Measurements from ENCODE around the gene CCDC66.

CCDC66 gene

GRCh38 chr3:56622381-56622780 lies 65.4 kb downstream of the CCDC66 start:
- DNase-seq (ENCODE audit: low spot score) = no peak

- DNase-seq (ENCODE audit: low spot score) = no peak
Measured at GRCh38 chr3:56624725-56625124, 67.8 kb downstream of the CCDC66 start.

GRCh38 chr3:56629047-56629446 lies 72.1 kb downstream of the CCDC66 start:
- DNase-seq (ENCODE audit: low spot score) = no peak

- no peak for DNase-seq (ENCODE audit: low spot score)
Measured at GRCh38 chr3:56629451-56629850, 72.5 kb downstream of the CCDC66 start.

- no peak for DNase-seq (ENCODE audit: low spot score)
Measured at GRCh38 chr3:56630966-56631365, 74.0 kb downstream of the CCDC66 start.

GRCh38 chr3:56633181-56633580 lies 76.2 kb downstream of the CCDC66 start:
- DNase-seq (ENCODE audit: low spot score) = no peak

GRCh38 chr3:56633602-56634535 lies 76.9 kb downstream of the CCDC66 start:
- no peak for DNase-seq (ENCODE audit: low spot score)

GRCh38 chr3:56645407-56645806 lies 88.4 kb downstream of the CCDC66 start:
- DNase-seq (ENCODE audit: low spot score) = no peak

GRCh38 chr3:56654460-56654859 lies 97.5 kb downstream of the CCDC66 start:
- no peak for DNase-seq (ENCODE audit: low spot score)

GRCh38 chr3:56655709-56656108 lies 98.7 kb downstream of the CCDC66 start:
- no peak for DNase-seq (ENCODE audit: low spot score)

GRCh38 chr3:56664823-56665222 lies 107.8 kb downstream of the CCDC66 start:
- no peak for DNase-seq (ENCODE audit: low spot score)

- DNase-seq (ENCODE audit: low spot score) = no peak
Measured at GRCh38 chr3:56667973-56668579, 111.1 kb downstream of the CCDC66 start.

Data from ecto neural progenitor cell (in vitro differentiated cells).